Loucy (cell line): ENCODE results near the gene AJAP1.

ENCODE experiments used
- CTCF ChIP-seq: fragments of 200-600 bp; sonication (generic); conservative IDR thresholded peaks from 2 replicates; pipeline ENCODE4 v1.5.1; 2014; ENCODE audit warnings: mild to moderate bottlenecking, antibody characterized with exemption, low read length
- EZH2phosphoT487 ChIP-seq: fragments of 200-600 bp; IDR thresholded peaks from 2 replicates; pipeline ENCODE4 v1.6.1; 2018; ENCODE audit warnings: antibody characterized with exemption, mild to moderate bottlenecking, moderate library complexity, borderline replicate concordance

DNA sequence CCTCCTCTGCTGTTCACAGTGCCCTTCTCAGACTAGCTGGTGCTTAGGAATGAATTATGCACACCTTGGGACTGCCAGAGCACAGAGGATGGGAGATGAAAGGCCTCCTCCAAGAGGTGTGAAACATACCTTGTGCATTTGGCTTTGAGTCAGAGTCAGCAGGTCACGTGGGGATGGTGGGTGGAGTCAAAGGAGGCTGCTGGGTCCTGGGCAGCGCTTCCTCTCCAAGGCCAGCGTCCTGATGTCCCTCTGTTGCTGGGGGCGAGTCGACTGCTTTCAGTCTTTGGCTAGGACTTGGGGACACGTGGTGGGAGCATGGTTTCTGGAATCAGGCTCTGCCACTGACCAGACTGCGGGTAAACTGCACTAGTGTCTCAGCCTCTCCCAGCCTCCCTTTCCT, 91.2 kb downstream of the AJAP1 start:
- TF ChIP-seq CTCF (no peak), EZH2phosphoT487 (no peak)
